ENCODE results near the gene ELMOD3.
"Not testable (repeated sequence)": the region's sequence is repeated elsewhere in the genome, so short reads cannot be mapped to it uniquely, and the experiment has no call there.

ELMOD3 gene

DNA sequence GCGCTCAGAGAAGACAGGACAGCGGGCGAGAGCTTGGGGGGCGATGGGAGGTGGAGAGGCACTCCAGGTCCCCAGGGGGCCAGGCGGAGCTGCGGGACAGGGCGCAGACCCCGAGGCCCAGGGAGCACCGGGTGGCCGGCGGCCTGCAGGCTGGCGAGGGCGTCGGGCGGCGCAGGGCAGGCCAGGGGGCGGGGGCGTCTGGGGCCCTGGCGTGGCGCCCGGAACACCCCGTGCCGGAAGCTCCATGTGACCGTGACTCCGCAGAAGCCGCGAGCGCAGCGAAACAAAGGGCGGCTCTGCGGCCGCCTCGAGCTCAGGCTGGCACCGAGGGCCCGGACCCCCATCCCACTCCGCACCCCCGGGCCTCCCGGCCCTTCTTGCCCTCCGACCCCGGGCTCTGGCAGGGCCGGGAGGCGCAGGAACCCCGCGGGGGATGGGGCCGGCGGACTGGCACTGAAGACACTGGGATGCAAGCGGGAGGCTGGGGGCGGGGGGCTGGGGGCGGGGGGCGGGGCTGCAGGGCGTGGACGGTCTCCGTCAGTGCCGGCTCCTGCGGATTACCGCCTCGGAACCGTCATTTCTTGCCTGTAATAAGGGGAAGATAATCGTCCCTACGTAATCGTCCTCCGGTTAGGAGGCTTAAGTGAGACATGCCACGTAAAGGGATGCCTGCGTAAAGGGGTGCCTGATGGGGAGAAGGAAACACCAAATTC lies 83.1 kb downstream of the ELMOD3 start:
- TF ChIP-seq, protein P1, sequence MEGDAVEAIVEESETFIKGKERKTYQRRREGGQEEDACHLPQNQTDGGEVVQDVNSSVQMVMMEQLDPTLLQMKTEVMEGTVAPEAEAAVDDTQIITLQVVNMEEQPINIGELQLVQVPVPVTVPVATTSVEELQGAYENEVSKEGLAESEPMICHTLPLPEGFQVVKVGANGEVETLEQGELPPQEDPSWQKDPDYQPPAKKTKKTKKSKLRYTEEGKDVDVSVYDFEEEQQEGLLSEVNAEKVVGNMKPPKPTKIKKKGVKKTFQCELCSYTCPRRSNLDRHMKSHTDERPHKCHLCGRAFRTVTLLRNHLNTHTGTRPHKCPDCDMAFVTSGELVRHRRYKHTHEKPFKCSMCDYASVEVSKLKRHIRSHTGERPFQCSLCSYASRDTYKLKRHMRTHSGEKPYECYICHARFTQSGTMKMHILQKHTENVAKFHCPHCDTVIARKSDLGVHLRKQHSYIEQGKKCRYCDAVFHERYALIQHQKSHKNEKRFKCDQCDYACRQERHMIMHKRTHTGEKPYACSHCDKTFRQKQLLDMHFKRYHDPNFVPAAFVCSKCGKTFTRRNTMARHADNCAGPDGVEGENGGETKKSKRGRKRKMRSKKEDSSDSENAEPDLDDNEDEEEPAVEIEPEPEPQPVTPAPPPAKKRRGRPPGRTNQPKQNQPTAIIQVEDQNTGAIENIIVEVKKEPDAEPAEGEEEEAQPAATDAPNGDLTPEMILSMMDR (IDR thresholded peaks at IDR 0.05; ENCODE audit: low read depth, low read length), result no peak
- no peaks in the 10 kb centered on the region for H3K27me3 ChIP-seq (ENCODE audit: insufficient read depth, low read depth, severe bottlenecking)
- no peaks in the 10 kb centered on the region for H3K9me3 ChIP-seq (ENCODE audit: severe bottlenecking)
- no peaks in the 10 kb centered on the region for H3K36me3 ChIP-seq
- DNase-seq, result peak; percentile 86
- H3K4me3 ChIP-seq (ENCODE audit: low read depth, low read length), result peak overlapping the region; percentile 46
- peak overlapping the region; percentile 98 for H3K27ac ChIP-seq

DNA sequence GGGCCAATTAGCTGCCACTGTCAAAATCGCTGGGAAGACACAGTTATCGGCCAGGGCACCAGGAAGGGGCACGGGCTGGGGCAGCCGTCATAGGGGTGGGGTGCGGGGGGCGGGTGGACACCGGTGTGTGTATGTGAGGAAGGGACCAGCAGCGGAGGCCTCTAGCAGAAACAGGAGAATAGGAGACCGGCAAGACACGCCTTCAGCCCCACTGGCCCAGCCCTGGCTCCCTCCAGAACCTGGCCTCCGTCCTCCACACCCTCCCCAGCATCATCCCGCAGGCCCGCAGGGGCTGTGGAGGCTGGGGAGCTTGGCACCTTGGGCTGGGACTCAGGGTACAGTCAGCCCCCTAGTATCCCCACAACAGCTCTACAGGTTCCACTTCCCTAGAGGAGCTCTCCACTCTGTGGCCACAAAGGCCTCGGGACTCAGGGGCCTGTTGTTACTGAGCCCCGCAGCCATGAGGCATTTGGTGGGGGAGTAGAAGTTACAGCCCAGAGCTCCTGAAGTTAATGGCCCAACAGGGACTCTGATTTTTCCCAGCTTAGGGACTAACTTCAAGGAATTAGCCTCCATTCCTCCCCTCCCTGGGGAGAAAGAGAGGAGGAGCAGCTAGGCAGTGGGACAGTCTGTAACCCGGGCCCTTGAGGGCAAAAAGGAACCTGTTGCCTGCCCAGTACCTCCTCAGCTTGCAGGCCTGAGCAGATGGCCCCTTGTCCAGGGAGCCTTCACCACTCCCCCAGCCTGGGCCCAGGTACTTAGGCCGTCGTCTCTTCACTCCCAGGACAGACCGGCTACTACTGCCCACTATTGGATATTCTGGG lies 83.8 kb downstream of the ELMOD3 start:
- Histone ChIP-seq H3K27ac (peak overlapping the region; percentile 98), H3K4me3 (ENCODE audit: low read depth, low read length) (peak overlapping the region; percentile 46), H3K36me3 (no peaks in the 10 kb centered on the region), H3K27me3 (ENCODE audit: insufficient read depth, low read depth, severe bottlenecking) (no peaks in the 10 kb centered on the region), H3K9me3 (ENCODE audit: severe bottlenecking) (no peaks in the 10 kb centered on the region)
- DNase-seq, result peak; percentile 91
- TF ChIP-seq, protein P1 (IDR thresholded peaks at IDR 0.05; ENCODE audit: low read depth, low read length), result peak; percentile 42; the same call in 1 of the 2 replicates

DNA sequence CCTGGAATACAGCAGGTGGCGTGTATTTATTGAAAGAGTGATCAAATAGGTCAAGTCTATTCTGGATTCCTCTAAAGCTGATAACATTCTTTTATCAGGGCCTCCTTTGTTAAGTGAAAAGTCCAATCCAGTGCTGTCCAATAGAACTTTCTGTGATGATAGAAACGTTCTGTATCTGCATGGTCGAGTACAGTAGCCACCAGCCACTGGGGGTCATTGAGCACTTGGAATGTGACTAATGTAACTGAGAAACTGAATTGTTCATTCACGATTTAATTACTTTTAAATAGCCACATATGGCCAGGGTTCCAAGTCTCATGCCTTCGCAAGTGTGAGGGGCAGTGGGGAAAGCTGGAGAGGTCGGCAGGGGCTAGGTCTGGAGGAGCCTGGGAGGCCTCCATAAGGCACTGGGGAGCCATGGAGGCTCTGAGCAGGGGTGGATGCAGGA lies 84.5 kb downstream of the ELMOD3 start:
- Histone ChIP-seq H3K4me3 (ENCODE audit: low read depth, low read length) (no peak overlapping the region), H3K27me3 (ENCODE audit: insufficient read depth, low read depth, severe bottlenecking) (no peaks in the 10 kb centered on the region), H3K27ac (peak overlapping the region; percentile 98), H3K9me3 (ENCODE audit: severe bottlenecking) (no peaks in the 10 kb centered on the region), H3K36me3 (no peaks in the 10 kb centered on the region)
- no peak for DNase-seq
- TF ChIP-seq, protein P1 (IDR thresholded peaks at IDR 0.05; ENCODE audit: low read depth, low read length), result no peak; the same call in 1 of the 2 replicates

DNA sequence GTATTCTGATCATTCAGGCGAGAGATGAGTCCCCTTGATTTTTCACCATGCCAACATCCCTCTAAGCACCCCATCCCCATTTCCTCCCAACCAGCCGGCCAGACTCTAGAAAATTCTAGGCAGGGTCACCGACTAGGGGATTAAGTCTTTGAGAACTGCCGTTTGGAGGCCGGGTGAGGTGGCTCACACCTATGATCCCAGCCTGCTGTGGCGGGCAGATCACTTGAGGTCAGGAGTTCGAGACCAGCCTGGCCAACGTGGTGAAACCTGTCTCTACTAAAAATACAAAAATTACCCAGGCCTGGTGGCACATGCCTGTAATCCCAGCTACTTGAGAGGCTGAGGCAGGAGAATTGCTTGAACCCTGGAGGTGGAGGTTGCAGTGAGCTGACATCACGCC lies 85.0 kb downstream of the ELMOD3 start:
- H3K27me3 ChIP-seq (ENCODE audit: insufficient read depth, low read depth, severe bottlenecking); H3K4me3 ChIP-seq (ENCODE audit: low read depth, low read length); DNase-seq; H3K36me3 ChIP-seq; H3K9me3 ChIP-seq (ENCODE audit: severe bottlenecking): not testable (repeated sequence)
- H3K27ac ChIP-seq, result peak overlapping the region; percentile 98

DNA sequence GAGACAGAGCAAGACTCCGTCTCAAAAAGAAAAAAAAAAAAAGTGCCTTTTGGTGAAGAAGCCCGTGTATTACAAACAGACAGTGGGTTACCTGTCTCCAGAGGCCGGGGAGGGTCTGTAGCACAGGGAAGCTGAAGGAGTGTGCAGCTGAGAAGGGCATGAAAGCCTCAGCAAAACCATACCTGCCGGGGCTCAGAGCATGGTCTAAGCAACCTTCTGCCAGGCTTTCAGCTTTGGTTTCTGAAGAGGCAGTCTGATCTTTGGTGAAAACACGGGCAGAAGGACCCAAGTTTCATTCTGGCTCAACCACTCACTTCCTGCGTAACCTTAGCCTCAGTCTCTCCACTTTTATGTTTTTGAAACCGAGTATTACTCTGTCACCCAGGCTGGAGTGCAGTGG lies 85.4 kb downstream of the ELMOD3 start:
- Histone ChIP-seq H3K4me3 (ENCODE audit: low read depth, low read length) (no peak overlapping the region), H3K27ac (peak overlapping the region; percentile 98), H3K27me3 (ENCODE audit: insufficient read depth, low read depth, severe bottlenecking) (no peaks in the 10 kb centered on the region), H3K9me3 (ENCODE audit: severe bottlenecking) (no peaks in the 10 kb centered on the region), H3K36me3 (no peaks in the 10 kb centered on the region)
- TF ChIP-seq, protein P1 (IDR thresholded peaks at IDR 0.05; ENCODE audit: low read depth, low read length), result no peak
- DNase-seq, result no peak

DNA sequence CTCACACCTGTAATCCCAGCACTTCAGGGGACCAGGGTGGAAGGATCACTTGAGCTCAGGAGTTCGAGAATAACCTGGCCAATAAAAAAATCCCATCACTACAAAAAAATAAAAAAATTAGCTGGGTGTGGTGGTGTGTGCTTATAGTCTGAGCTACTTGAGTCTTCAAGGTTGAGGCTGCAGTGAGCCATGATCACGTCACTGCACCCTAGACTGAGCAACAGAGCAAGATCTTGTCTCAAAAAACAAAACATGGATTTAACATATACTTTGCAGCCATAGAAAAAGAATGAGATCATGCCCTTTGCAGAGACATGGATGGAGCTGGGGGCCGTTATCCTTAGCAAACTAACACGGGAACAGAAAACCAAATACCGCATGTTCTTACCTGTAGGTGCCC lies 86.2 kb downstream of the ELMOD3 start:
- no peak overlapping the region for H3K4me3 ChIP-seq (ENCODE audit: low read depth, low read length)

More for the DNA sequence above, 86.2 kb downstream of the ELMOD3 start:
- DNase-seq, result no peak
- no peaks in the 10 kb centered on the region for H3K27me3 ChIP-seq (ENCODE audit: insufficient read depth, low read depth, severe bottlenecking)
- H3K27ac ChIP-seq, result no peak overlapping the region
- H3K9me3 ChIP-seq (ENCODE audit: severe bottlenecking), result no peaks in the 10 kb centered on the region
- TF ChIP-seq, protein P1 (IDR thresholded peaks at IDR 0.05; ENCODE audit: low read depth, low read length), result no peak
- H3K36me3 ChIP-seq, result no peaks in the 10 kb centered on the region

Measured in WERI-Rb-1 (cell line).